ENCODE results near the gene PEG3. TPM values are rescaled to one million over a fixed set of nuclear protein-coding genes. Genes with fewer than 3 reads are reported as not detected.

PEG3 gene
- total and polyA plus RNA-seq, 10 of the 15 experiments (the other 5 are each of a cell fraction or from before 2014, with no cell fraction given), result 0.03 to 0.33 TPM; not detected in 8

DNA sequence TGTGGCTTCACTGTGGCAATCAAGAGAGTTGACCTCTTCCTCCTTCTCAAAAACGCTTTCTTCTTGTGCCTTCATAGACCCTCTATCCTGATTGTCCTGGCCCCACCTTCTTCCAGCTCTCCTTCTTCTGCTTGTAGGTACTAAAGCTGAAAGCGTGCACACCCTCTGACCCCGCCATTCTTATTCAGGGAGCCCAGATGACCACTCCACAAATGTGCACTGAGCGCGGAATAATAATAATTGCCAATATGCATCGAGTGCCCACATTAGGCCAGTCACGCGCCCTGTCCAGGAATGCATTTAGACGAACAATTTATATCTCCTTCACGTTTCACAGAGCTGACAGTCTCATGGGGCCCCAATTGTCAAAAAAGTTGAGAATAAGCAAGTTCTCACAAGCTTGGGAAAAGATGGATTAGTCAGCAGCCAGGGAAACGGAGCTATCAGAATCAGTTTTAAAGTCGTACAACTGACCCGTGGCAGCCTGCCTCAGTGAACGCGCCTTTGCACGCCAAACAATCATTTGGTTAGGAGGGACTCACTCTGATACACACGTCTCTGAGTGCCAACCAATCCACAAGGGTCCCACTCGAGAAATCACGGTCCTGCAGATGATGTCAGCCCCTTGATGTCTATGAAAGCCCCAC is 36.7 kb upstream of the PEG3 start:
- TF ChIP-seq ZNF24 (IDR thresholded peaks at IDR 0.05) (no peak), RUNX3 (IDR thresholded peaks at IDR 0.05; ENCODE audit: low read length) (no peak), ZNF274 (IDR thresholded peaks at IDR 0.05; ENCODE audit: insufficient read depth, insufficient read length) (no peak), FOXM1 (IDR thresholded peaks at IDR 0.05; ENCODE audit: low read depth, low read length) (no peak), YBX1 (IDR thresholded peaks at IDR 0.05) (no peak)
- TF ChIP-seq, protein P1, sequence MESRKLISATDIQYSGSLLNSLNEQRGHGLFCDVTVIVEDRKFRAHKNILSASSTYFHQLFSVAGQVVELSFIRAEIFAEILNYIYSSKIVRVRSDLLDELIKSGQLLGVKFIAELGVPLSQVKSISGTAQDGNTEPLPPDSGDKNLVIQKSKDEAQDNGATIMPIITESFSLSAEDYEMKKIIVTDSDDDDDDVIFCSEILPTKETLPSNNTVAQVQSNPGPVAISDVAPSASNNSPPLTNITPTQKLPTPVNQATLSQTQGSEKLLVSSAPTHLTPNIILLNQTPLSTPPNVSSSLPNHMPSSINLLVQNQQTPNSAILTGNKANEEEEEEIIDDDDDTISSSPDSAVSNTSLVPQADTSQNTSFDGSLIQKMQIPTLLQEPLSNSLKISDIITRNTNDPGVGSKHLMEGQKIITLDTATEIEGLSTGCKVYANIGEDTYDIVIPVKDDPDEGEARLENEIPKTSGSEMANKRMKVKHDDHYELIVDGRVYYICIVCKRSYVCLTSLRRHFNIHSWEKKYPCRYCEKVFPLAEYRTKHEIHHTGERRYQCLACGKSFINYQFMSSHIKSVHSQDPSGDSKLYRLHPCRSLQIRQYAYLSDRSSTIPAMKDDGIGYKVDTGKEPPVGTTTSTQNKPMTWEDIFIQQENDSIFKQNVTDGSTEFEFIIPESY (IDR thresholded peaks at IDR 0.05), result no peak
- TF ChIP-seq, protein P2, sequence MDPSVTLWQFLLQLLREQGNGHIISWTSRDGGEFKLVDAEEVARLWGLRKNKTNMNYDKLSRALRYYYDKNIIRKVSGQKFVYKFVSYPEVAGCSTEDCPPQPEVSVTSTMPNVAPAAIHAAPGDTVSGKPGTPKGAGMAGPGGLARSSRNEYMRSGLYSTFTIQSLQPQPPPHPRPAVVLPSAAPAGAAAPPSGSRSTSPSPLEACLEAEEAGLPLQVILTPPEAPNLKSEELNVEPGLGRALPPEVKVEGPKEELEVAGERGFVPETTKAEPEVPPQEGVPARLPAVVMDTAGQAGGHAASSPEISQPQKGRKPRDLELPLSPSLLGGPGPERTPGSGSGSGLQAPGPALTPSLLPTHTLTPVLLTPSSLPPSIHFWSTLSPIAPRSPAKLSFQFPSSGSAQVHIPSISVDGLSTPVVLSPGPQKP (IDR thresholded peaks at IDR 0.05; ENCODE audit: low read depth, low read length), result no peak
- TF ChIP-seq, protein P3, sequence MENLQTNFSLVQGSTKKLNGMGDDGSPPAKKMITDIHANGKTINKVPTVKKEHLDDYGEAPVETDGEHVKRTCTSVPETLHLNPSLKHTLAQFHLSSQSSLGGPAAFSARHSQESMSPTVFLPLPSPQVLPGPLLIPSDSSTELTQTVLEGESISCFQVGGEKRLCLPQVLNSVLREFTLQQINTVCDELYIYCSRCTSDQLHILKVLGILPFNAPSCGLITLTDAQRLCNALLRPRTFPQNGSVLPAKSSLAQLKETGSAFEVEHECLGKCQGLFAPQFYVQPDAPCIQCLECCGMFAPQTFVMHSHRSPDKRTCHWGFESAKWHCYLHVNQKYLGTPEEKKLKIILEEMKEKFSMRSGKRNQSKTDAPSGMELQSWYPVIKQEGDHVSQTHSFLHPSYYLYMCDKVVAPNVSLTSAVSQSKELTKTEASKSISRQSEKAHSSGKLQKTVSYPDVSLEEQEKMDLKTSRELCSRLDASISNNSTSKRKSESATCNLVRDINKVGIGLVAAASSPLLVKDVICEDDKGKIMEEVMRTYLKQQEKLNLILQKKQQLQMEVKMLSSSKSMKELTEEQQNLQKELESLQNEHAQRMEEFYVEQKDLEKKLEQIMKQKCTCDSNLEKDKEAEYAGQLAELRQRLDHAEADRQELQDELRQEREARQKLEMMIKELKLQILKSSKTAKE (IDR thresholded peaks at IDR 0.05; ENCODE audit: low read depth, poor library complexity, severe bottlenecking), result no peak
- Histone ChIP-seq H3K27me3 (replicated peaks in 1 of 2; ENCODE audit: control insufficient read depth in 2 of 2, insufficient read depth in 2 of 2, low read length in 1 of 2) (no peaks in the 10 kb centered on the region), H3K9ac (ENCODE audit: control insufficient read depth, insufficient read depth, low read length) (no peak overlapping the region), H3K4me3 (no peak overlapping the region), H3K4me2 (ENCODE audit: control insufficient read depth, insufficient read depth) (no peak overlapping the region), H3K27ac (ENCODE audit: control insufficient read depth, insufficient read depth) (no peak overlapping the region), H2AFZ (ENCODE audit: control insufficient read depth, low read depth, low read length) (no peak overlapping the region), H3K36me3 (ENCODE audit: control insufficient read depth in 2 of 2, insufficient read depth in 2 of 2, low read length in 1 of 2) (no peaks in the 10 kb centered on the region), H3K9me3 (replicated peaks; ENCODE audit: control insufficient read depth, insufficient read depth, low read length) (peaks cover 4% of the 10 kb centered on the region), H4K20me1 (ENCODE audit: control insufficient read depth, insufficient read depth) (no peaks in the 10 kb centered on the region), H3K79me2 (ENCODE audit: control insufficient read depth, insufficient read depth, low read length) (no peaks in the 10 kb centered on the region), H3K4me1 (ENCODE audit: control insufficient read depth, insufficient read depth, low read length) (no peaks in the 10 kb centered on the region)
- intact Hi-C loops (cut with micrococcal nuclease; ENCODE audit: unreplicated experiment), result no loop called here
- BruUV-seq (replicated peaks), result no TSS peak
- ChIA-PET CTCF (no interaction called here), RAD21 (ENCODE audit: unreplicated experiment) (no interaction called here), SMC1A (ENCODE audit: uncharacterized antibody, unreplicated experiment) (no interaction called here), POLR2A (no interaction called here)
- ATAC-seq (no peak), FAIRE-seq (no peak), DNase-seq (ENCODE audit: low read depth, low spot score) (no peak)
- 35% methylated on average over 19 of the region's 19 CpGs for WGBS (ENCODE audit: insufficient coverage, insufficient replicate concordance, low lambda C conversion rate, missing lambda C conversion rate)
- in situ Hi-C loops (cut with MboI), result no loop called here
